Right forelimb (tissue), 1 donor: ENCODE data around the gene BCAS3.
"Not testable (repeated sequence)": the region's sequence is repeated elsewhere in the genome, so short reads cannot be mapped to it uniquely, and the experiment has no call there.

Source experiments
- DNase-seq: peaks from one replicate; pipeline ENCODE4 v3.0.0-alpha.2; 2018

BCAS3 gene

DNA sequence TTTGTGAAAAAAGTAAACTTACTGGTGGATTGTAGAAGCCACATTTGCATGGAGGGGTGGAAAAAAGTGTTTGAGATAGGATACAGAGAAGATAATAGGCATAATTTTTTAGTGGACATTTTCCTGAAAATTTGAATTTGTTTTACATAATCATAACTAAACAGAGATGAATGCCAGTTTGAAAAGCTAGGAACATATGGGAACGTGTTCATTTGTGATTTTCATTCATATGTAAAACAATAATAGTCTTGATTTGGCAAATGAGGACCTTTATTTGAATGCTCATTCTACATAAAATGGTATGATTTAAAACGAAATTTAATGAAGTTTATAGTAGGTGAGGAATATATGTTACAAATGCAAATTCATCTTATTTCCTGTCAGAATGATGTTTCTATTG lies 263.9 kb downstream of the BCAS3 start:
- DNase-seq: no peak

DNA sequence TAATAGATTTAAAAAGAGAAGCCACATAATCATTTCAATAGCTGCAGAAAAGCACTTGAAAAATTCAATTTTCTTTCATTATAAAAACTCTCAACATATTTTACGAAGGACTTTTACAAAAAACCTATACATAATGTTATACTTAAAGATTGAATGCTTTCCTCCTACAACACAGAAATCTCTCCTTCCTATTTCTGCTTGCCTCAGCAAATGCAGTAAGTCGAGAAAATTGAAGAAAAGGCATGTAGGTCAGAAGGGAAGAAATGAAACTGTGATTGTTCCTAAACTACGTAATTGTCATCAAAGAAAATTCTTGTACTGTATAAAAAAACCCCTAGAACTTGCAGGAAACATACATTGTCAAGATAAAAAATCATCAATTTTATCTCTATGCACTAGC lies 267.1 kb downstream of the BCAS3 start:
- no peak for DNase-seq

DNA sequence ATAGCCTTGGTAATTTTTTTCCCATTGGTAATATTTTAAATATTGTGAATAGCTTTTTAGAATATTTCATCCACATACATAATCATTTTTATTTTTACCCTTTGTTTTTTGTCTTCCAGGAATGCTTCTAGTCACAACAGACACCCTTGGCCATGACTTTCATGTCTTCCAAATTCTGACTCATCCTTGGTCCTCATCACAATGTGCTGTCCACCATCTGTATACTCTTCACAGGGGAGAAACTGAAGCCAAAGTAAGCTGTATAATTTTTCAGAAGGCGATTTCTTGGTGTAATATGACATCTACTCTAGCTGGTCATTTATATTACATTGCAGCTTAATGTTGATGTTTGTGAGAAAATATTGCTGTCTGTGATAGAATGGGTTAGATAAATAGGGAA lies 269.4 kb downstream of the BCAS3 start:
- DNase-seq: no peak

DNA sequence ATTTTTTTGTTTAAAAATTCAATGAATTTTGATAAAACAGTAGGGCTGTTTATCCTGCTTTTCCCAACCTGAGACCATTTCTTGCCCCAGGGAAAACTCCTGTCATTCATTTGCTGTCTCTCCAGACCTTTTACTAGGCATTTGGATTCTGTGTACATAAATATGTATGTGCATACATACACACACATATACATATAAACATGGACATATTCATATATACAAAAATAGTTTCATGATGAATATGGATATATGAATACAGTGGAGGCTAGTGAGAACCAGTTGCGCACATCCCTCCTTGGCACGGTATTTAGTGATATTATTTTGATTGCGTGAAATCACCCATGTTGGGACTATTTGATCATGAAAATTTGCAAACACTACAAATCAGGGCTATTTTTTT lies 269.9 kb downstream of the BCAS3 start:
- no peak for DNase-seq

DNA sequence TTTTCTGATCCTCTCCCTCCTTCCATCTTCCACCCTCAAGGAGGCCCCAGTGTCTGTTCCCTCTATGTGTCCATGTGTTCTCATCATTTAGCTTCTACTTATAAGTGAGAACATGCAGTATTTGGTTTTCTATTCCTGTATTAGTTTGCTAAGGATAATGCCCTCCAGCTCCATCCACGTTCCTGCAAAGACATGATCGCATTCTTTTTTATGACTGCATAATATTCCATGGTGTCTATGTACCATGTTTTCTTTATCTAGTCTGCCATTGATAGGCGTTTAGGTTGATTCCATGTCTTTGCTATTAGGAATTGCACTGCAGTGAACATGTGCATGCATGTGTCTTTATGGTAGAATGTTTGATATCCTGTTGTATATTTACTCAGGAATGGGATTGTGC lies 275.1 kb downstream of the BCAS3 start:
- DNase-seq: no peak

DNA sequence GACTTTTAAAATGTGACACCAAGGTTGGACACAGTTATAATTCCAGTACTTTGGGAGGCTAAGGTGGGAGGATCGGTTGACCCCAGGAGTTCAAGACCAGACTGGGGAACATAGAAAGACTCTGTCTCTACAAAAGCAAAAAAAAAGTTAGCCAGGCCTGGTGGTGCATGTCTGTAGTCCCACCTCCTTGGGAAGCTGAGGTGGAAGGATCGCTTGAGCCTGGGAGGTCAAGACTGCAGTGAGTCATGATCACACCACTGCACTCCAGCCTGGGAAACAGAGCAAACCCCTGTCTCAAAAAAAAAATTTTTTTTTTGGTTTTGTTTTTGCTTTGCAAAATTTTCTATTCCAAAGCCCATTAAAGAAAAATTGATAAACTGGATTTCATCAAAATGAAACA lies 281.4 kb downstream of the BCAS3 start:
- no peak for DNase-seq

DNA sequence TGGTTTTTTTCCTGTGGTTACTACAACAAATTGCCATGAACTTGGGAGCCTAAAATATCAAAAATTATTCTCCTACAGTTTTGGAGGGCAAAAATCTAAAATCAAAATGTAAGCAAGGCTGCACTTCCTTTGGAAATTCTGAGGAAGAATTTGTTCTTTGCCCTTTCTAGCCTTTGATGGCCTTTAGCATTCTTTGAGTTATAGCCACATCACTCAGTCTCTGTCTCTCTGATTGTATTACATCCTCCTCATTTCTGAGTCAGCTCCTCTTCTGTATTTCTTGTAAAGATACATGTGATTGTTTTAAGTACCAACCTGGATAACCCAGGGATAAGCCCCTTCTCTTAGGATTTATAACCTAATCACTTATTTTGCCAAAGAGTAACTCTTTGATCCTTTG lies 282.0 kb downstream of the BCAS3 start:
- no peak for DNase-seq

DNA sequence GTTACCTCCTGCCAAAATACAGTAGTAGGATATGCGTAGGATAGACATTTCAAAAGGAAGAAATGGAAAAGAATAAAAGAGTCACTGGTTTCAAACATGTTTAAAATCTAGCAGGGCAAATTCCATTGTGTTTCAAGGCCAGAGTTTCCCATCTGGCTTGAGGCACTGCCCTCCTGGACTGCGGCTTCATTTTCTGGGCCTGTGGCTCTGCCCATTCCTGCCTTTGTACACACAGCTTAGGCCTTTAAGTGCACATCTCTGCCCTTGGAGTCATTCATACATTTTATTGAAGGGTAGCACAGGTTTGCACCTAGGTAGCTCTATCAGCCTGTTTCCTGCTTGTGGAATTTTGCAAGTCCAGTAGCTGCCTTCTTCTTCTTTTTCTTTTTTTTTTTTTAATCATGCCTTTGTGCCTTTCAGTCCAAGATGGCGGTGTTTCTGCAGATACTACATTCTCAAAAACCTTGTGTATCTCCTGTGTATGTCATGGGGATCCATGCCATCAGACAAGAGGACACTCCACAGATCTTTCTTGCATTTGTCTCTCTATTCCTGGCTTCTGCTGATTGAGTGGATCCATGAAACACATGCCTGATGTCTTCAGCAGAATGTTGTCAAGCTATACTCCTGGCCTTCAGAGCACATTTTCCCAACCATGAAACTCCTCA lies 282.9 kb downstream of the BCAS3 start:
- no peak for DNase-seq

DNA sequence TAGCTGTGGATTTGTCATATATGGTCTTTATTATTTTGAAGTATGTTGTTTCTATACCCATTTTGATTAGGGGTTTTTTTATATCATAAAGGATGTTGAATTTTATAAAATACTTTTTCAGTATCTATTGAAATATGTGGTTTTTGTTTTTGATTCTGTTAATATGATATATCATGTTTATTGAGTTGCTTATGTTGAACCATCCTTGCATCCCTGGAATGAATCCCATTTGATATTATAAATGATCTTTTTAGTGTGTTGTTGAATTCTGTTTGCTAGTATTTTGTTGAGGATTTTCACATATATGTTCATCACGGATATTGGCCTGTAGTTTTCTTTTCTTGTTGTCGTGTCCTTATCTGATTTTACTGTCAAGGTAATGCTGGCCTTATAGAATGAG lies 286.5 kb downstream of the BCAS3 start:
- DNase-seq: no peak

DNA sequence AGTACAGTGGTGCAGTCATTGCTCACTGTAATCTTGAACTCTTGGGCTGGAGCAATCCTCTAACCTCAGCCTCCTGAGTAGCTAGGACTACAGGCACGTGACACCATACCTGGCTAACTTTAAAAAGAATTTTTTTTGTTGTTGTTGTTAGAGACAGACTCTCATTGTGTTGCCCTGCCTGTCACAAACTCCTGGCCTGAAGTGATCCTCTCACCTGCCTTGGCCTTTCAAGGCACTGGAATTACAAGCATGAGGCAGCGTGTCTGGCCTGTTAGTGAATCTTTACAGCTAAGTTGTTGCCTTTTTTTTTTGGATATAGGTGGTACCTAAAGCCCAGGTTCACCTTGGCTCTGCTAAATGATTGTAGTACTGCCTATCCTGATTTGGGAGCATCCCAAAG lies 290.6 kb downstream of the BCAS3 start:
- DNase-seq: no peak

DNA sequence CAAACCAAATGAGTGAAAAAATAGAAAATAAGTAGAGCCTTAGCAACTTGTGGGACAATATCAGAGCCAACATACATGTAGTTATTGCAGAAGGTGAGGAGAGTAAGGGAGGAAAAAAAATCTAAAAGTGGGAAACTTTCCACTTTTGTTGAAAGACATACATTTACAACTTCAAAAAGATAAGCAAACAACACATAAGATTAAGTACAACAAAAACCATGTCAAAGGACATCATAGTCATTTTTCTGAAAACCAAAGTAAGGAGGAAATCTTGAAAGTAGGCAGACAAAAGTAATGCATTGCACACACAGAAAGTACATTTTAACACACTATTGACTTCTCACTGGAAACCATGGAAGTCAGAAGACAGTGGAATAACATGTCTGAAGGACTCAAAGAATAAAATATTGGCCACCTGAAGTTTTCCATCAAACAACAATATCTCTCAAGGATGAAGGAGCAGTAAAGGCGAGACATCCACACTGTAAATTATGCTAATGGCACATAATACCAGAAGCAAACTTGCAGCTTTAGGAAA lies 291.9 kb downstream of the BCAS3 start:
- no peak for DNase-seq

DNA sequence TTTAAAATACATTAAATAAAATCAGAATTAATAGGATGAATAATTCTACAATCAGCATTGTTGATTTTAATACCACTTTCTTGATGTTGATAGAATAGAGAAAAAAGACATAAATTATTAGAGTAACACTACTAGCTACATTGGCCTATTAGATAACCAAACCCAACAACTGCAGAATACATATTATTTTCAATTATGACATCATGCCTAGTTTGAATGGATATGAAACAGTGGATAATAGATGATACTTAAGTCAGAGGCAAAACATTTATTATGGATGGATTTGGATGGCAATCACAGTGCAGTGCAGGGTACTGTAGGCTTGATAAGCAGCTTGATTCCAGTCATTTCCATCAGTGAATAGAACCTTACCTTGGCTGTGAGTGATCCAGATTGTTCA lies 293.1 kb downstream of the BCAS3 start:
- no peak for DNase-seq

DNA sequence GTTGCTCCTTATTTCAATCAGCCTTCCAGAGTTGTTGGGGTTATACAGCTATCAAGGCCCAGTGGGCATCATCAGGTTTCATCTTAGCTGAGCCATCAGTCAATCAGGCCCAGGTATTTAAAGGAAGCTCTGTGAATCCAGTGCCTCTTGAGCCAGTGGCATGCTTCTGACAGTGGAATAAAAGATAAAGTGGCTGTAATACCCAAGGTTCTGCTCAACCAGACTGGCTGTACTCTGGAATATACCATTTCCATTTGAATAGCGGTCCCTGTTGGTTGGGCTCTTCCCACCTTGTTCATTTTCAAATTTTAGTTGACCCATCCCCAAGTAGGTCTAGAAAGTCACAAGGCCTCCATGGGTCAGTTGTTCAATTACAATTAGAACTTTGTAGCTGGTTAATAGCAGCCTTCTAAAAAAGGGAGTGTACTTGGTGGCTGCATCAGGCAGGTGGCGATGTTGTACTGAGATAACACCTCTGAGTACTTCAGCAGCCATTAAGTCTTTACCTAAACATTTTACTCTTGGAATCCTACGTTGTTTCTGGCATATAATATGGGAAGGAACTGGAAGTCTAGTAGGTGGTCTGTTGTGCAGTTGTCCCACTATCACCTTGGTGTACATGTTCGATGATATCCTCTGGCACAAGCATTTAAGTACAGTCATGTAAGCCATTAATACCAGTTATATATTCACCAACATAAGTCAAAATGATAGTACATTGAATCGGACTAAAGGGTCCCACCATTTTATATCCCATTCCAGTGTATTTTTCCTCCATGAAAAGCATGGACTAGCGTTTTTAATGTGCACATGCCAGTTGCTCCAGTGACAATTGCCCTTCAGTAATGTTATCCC lies 294.1 kb downstream of the BCAS3 start:
- DNase-seq: peak; percentile 66

DNA sequence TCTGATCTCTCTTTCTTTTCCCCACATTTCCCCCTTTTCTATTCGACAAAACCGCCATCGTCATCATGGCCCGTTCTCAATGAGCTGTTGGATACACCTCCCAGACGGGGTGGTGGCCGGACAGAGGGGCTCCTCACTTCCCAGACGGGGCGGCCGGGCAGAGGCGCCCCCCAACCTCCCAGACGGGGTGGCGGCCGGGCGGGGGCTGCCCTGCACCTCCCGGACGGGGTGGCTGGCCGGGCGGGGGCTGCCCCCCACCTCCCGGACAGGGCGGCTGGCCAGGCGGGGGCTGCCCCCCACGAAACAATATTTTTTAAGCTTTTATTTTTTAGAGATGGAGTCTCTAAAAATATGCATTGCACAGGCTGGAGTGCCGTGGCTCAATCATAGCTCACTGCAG lies 299.2 kb downstream of the BCAS3 start:
- DNase-seq: not testable (repeated sequence)

DNA sequence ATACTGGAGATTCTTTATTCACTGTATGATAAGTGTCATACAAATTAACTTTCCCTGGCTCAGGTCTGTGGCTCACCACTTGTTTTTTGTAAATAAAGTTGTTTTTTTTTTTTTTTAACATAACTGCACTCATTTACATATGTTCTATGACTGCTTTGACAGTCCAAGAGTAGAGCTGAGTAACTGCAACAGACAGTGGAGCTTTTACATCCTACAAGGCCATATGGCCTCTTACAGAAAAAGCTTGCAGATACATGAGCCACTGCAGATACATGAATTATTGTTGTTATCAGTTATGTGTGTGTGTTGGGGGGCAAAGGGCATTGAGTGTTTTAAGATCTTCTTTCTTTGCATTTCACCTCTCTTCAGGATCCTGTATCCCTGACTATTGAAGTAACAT lies 311.7 kb downstream of the BCAS3 start:
- no peak for DNase-seq

DNA sequence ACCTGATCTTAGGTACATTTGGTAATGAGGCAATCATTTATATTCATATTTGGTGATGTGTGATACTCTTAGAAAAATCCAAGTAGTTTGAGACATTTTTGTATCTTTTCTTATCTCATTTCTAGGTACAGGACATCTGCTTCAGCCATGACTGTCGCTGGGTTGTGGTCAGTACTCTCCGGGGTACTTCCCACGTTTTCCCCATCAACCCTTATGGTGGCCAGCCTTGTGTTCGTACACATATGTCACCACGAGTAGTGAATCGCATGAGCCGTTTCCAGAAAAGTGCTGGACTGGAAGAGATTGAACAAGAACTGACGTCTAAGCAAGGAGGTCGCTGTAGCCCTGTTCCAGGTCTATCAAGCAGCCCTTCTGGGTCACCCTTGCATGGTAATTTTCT lies 312.2 kb downstream of the BCAS3 start:
- no peak for DNase-seq

DNA sequence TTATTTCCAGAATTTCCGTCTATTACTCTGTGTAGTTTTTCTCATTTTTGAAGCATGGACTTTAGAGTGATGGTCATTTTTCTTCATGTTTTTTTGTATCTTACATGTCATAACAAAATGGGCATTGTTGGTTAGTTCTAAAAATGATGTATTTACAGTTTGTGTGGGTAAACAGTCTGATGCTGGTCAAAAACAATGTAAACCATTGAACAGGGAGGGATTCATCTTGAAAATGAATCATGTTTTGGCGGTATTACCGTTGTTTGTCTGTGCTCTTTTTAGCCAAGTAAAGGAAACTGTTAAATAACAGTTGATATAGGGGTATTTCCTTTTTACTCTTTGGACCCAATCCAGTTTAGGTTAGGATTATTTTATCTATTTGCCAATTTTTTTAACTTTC lies 315.8 kb downstream of the BCAS3 start:
- no peak for DNase-seq

DNA sequence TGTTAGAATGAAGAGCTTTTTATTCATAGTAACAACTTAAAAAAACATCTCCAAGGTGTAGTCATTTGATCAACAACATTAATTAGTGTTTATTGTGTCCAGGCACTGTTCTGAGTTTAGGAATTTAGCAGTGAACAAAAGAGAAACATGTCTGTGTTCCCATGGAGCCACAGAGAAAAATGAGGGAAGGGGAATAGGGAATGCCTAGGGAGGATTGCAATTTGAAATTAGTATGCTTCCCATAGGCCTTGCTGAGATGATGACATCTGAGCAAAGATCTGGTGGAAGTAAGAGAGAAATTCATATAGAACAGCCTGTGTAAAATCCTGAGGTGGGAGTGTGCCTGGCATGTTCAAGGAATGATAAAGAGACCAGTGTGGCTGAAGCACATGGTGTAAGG lies 318.0 kb downstream of the BCAS3 start:
- no peak for DNase-seq

DNA sequence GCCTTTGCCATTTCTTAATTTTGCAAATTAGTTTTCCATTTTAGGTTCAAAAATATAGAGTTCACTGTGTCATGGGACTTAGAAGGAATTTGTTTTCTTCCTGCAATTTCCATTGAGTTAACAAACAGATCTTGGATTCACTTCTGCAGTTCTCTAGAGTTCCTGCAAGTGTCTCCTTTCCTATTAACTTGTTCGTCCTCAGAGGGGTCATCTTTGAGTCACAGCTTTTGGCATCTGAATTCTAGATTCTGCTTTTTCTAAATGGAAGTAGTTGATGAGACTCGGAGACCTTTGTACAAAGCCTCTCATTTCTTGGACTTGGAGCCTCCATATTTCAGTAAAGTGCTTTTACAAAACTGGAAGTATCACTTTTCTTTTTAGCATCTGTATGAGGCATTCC lies 323.3 kb downstream of the BCAS3 start:
- DNase-seq: no peak

DNA sequence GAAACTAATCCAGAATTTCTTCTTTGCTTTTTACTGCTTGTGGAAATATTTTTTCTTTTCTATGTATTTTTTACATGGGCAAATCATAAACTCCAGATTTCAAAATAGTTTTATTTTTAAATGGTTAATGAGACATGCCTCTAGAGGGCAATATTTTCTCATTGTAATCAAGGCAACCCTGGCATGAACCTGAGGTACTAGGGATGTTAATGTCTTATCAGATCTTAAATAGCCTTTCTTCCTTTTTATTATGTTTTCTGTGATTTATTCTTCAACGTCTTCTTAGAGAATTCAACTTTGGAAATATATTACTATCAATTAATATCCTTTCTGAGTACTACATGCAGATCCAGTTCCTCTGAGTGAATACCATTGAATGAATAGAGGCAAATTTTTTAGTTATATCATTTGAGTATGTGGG lies 324.7 kb downstream of the BCAS3 start:
- no peak for DNase-seq

DNA sequence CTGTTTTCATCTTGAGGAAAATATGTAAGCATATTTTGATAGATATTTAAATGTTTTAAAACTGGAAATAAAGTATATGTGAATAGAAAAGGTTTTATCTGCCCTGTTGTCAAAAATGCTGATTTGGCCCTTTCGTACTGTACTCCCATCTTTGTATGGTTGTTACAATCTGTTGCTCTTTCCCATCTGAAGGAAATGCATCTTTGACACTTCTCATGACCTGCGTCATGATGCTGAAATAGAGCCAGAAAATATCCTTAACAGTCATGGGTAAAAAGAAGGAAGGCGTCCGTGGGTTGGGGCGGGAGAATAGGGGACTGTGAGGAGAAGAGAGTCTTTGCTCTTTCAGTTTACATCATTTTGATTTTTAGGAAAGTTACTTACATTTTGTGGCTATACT lies 327.7 kb downstream of the BCAS3 start:
- no peak for DNase-seq

DNA sequence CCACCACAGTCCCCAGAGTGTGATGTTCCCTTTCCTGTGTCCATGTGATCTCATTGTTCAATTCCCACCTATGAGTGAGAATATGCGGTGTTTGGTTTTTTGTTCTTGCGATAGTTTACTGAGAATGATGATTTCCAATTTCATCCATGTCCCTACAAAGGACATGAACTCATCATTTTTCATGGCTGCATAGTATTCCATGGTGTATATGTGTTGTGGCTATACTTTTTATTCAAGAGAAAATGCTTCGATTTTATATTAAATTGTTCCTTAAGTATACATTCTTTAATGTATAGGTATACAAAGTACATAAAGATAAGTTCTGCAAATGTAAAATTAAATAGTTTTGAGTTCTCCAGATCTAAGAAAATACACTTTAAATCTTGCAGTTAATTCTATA lies 328.3 kb downstream of the BCAS3 start:
- DNase-seq: not testable (repeated sequence)

DNA sequence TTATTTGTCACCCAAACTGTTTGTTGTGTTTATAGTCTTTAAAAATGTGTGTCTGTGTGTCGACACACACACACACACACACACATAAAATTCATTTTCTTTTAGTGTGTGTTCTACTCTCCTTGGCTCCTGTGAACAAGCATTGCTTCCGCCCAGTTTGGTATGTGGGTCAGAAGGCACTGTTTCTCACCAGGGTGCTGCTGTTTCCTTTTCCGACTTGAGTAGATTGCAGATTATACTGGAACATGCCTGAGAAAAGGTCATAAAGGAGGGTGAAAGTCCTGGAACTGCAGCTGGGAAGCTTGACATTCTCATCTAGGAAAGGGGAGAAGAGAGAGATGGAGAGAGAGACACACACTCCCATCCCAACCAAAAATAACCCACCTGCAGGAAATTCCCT lies 330.3 kb downstream of the BCAS3 start:
- DNase-seq: no peak

DNA sequence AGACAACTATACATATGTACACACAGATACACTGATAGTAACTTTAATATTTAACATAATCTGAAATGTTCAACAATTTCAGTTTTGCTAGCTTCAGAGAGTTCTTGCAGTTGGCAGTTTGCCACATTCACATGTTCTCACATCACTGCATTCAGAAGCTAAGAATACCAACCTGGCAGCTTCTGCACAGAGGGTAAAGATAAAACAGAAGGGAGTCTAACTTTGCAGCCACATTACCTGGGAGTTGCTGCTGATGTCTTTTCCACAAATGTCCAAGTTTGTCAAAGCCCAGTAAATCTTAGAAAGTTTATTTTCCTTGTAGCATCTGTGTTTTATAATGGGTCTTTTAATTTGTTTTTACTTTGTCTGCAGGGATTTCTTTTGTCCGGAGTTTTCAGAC lies 332.0 kb downstream of the BCAS3 start:
- no peak for DNase-seq
